ENCODE results near the gene TBC1D8. TPM values are rescaled to one million over a fixed set of nuclear protein-coding genes. Genes with fewer than 3 reads are reported as not detected.

Gene TBC1D8
- total and polyA plus RNA-seq, 9 of the 15 experiments (the other 6 are each of a cell fraction or from before 2014, with no cell fraction given), result 0.36 to 1.3 (median 0.82) TPM

GRCh38 chr2:101017371-101017770 is 133.8 kb downstream of the TBC1D8 start:
- Histone ChIP-seq H3K79me2 (ENCODE audit: control insufficient read depth, insufficient read depth, low read length) (peaks cover 4% of the 10 kb centered on the region; the same call in 1 of the 3 replicates), H2AFZ (ENCODE audit: low read depth, low read length) (no peak overlapping the region), H3K9me1 (ENCODE audit: control insufficient read depth, insufficient read depth, low read length) (no peaks in the 10 kb centered on the region), H3K4me1 (replicated peaks in 1 of 2; ENCODE audit: control insufficient read depth in 2 of 2, insufficient read depth in 2 of 2, low read length in 2 of 2) (no peaks in the 10 kb centered on the region), H3K27me3 (ENCODE audit: control insufficient read depth in 2 of 2, insufficient read depth in 2 of 2, low read length in 2 of 2) (no peaks in the 10 kb centered on the region), H3K4me3 (no peak overlapping the region), H3K36me3 (ENCODE audit: control insufficient read depth, insufficient read depth, low read length) (peaks cover 45% of the 10 kb centered on the region), H3K27ac (ENCODE audit: extremely low read depth, low read depth, low read length) (no peak overlapping the region), H3K9ac (ENCODE audit: insufficient read depth in 1 of 2, low read depth in 2 of 2, low read length in 2 of 2) (no peak overlapping the region), H3K9me3 (replicated peaks; ENCODE audit: control insufficient read depth, insufficient read depth, low read depth, low read length) (0 out of 2 replicates have a peak, but pooled peaks cover 2% of the 10 kb centered on the region), H4K20me1 (replicated peaks; ENCODE audit: control insufficient read depth, insufficient read depth, low read length) (no peaks in the 10 kb centered on the region), H3K4me2 (ENCODE audit: insufficient read depth, low read length) (no peak overlapping the region)
- DNase-seq (ENCODE audit: extremely low read depth in 1 of 4, low spot score in 3 of 4) (no peak), FAIRE-seq (no peak), ATAC-seq (no peak)
- no TSS peak for BruUV-seq (replicated peaks)
- ChIA-PET CTCF (ENCODE audit: low intra/inter-chr PET ratio) (no interaction called here), POLR2A (no interaction called here)
- 86% methylated on average over 3 of the region's 3 CpGs for whole genome bisulfite sequencing (ENCODE audit: insufficient coverage, low coverage, missing lambda C conversion rate)
- in situ Hi-C loops (cut with MboI) (no loop called here), intact Hi-C loops (cut with micrococcal nuclease) (no loop called here)
- TF ChIP-seq TFE3 (CRISPR knock-in tag; IDR thresholded peaks at IDR 0.05) (no peak), SREBF2 (CRISPR knock-in tag; IDR thresholded peaks at IDR 0.05) (no peak), KAT2B (IDR thresholded peaks at IDR 0.05; ENCODE audit: low read depth, low read length) (no peak), POLR2B (IDR thresholded peaks at IDR 0.05; ENCODE audit: low read depth, partially characterized antibody) (no peak), CAMTA2 (CRISPR knock-in tag; conservative IDR thresholded peaks at IDR 0.05) (no peak), ZNF431 (CRISPR knock-in tag; IDR thresholded peaks at IDR 0.05) (no peak), ZNF282 (CRISPR knock-in tag; IDR thresholded peaks at IDR 0.05) (no peak), SMARCA4 (IDR thresholded peaks at IDR 0.05) (no peak), E2F4 (CRISPR knock-in tag; IDR thresholded peaks at IDR 0.05; ENCODE audit: low read depth) (no peak), ATF6 (CRISPR knock-in tag; IDR thresholded peaks at IDR 0.05) (no peak), TEAD4 (IDR thresholded peaks at IDR 0.05; ENCODE audit: low read length) (no peak), TEAD4 (CRISPR knock-in tag; IDR thresholded peaks at IDR 0.05; ENCODE audit: borderline replicate concordance) (no peak)
- TF ChIP-seq, protein P1, sequence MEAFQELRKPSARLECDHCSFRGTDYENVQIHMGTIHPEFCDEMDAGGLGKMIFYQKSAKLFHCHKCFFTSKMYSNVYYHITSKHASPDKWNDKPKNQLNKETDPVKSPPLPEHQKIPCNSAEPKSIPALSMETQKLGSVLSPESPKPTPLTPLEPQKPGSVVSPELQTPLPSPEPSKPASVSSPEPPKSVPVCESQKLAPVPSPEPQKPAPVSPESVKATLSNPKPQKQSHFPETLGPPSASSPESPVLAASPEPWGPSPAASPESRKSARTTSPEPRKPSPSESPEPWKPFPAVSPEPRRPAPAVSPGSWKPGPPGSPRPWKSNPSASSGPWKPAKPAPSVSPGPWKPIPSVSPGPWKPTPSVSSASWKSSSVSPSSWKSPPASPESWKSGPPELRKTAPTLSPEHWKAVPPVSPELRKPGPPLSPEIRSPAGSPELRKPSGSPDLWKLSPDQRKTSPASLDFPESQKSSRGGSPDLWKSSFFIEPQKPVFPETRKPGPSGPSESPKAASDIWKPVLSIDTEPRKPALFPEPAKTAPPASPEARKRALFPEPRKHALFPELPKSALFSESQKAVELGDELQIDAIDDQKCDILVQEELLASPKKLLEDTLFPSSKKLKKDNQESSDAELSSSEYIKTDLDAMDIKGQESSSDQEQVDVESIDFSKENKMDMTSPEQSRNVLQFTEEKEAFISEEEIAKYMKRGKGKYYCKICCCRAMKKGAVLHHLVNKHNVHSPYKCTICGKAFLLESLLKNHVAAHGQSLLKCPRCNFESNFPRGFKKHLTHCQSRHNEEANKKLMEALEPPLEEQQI (IDR thresholded peaks at IDR 0.05), result no peak
- TF ChIP-seq, protein P2, sequence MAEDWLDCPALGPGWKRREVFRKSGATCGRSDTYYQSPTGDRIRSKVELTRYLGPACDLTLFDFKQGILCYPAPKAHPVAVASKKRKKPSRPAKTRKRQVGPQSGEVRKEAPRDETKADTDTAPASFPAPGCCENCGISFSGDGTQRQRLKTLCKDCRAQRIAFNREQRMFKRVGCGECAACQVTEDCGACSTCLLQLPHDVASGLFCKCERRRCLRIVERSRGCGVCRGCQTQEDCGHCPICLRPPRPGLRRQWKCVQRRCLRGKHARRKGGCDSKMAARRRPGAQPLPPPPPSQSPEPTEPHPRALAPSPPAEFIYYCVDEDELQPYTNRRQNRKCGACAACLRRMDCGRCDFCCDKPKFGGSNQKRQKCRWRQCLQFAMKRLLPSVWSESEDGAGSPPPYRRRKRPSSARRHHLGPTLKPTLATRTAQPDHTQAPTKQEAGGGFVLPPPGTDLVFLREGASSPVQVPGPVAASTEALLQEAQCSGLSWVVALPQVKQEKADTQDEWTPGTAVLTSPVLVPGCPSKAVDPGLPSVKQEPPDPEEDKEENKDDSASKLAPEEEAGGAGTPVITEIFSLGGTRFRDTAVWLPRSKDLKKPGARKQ (CRISPR knock-in tag; IDR thresholded peaks at IDR 0.05), result no peak

Data from K562 (cell line).